K562 treated with DMSO at 1 percent for 12 hours (cell line): ENCODE data around the gene GFI1B. TPM values are rescaled to one million over a fixed set of nuclear protein-coding genes. Genes with fewer than 3 reads are reported as not detected.

ENCODE experiments used
- total RNA-seq: library from RNA; unstranded; fragments of 300-600 nt; gene quantifications from 2 replicates; pipeline ENCODE4 v1.2.3, GENCODE V29; 2022; ENCODE audit not compliant: insufficient read depth

The GFI1B gene
- 52.8 and 56.5 TPM in 2 replicates for total RNA-seq

DNA sequence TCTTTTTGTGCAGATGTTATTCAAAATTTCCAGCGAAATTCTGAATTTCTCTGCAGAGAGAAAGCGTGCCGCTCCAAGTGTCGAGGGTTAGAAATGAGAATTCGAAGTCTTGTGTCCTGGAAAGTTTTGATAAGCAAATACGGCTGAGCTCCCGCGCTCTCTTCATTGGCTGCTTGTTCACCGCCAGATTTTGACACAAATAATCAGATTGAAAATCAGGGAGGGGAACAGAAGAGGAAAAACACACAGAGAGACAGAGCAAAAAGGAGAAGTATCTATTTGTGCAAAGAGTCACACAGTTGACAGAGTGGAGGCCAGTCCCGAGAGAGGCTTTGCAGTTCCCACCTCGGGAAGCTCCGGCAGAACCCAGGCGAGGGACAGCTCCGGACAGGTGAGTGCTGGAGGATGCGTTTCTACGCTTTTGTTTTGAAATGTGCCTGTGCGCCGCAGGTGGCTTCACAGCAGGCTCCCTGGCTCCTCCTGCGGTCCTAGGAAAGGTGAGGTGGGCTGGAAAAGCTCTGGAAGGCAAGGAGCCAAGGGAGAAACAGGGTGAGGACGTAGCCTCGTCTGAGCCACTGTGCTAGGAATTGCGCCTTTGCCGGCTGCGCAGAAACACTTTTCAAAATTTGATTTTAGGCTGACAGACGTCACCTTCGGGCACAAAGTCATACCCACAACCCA, at the start of gene GFI1B:
Gene GFI1B (plus strand): TSS at position 244 of the 681 bp plus-strand sequence. CDS start 7,985 bp downstream, outside the sequence.

DNA sequence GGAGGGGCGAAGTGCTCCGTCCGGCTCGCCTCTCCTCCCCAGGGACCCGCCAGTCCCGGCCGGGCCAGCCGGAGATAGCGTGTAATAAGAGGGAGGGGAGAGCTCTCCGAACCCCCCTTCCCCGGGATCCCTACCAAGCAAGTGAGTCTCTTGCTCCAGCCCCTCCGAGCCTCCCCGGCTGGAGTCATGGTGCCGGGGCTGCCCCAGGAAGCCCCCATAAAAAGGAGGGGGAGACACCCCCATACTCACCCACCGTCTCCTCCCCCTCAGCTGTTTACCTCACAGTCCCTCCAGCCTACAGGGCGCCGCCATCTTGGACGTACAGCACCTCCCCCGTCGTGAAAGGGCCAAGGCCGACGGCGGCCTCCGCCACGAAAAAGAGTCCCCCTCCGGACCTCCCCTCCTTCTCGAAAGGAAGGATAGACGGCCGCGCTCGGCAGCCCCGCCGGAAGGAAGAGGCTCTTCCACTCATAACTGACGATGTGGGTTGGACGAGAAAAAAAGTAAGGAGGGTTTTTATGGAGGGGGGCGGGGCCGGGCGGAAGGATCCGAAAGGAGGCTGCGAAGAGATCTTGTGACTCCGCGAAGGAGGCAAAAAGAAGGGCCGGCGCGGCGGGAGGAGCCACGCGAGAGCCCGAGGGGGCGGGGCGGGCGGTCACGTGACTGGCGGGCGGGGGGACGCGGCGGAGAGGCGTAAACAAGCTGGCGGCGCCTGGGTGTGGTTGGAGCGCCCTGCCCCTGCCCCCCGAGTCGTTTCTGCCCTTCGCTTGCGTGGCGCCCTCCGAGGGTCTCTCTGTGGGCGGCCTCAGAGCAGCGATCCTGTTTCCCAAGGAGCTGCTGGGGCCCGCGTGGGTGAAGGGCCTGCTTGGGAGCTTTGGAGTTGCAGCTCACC, 34.0 kb upstream of the GFI1B start, which contains the start of gene TSC1:
Gene TSC1 (minus strand): TSS at position 323 of the 892 bp plus-strand sequence. CDS start 15,744 bp downstream, outside the sequence.

DNA sequence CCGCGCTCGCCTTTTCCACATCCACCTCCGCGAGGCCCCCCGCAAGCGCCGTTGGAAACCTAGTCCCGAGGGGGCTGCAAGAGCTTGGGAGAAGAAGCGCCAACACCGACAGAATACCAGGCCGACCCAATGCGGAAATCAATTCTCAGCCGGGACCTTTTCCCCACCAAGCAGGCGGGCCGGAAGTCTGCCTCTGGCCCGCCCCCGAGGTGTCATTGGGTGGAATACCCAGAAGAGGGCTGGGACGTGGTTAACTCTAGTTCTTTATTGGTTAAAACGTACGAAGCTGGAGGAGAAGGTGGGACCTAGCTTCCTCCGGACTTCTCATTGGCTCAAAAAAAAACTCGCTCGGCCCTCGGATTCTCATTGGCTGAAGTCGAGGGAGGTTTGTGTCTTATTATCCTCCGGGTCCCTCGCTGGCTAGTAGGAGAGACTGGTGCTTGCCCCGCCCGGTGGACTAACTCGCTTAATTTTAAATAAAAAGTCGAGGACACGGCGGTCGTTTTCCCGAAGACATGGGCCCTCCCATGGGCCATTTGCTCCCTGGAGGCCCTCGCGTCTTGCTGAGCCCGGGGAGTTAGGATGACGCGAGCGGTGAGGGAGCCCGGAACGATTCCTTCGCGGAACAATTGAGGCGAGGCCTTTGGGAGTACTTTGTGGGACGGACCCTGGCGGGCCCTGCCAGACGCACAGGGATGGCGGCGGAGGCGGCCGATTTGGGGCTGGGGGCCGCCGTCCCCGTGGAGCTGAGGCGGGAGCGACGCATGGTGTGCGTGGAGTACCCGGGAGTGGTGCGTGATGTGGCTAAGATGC, 52.0 kb downstream of the GFI1B start, which contains the start of gene GTF3C5:
Gene GTF3C5 (plus strand): TSS at position 681 of the 813 bp plus-strand sequence. CDS start 15 bp downstream, at position 696.

Other genes starting within 250 kb of the GFI1B start
- gene AK8, start 100.4 kb upstream of the GFI1B start, total RNA-seq = 3.3 TPM in 1 of 2 replicates, not detected in the other
- gene SPACA9, start 99.8 kb upstream of the GFI1B start, total RNA-seq = 0.53 and 1.7 TPM in 2 replicates
- 6.6 and 23.9 TPM in 2 replicates for gene TSC1, start 34.1 kb upstream of the GFI1B start, total RNA-seq
- 83.7 and 101 TPM in 2 replicates for gene GTF3C5, start 52.3 kb downstream of the GFI1B start, total RNA-seq
- 0.91 and 1.7 TPM in 2 replicates for gene CEL, start 83.3 kb downstream of the GFI1B start, total RNA-seq
- gene RALGDS, start 142.5 kb downstream of the GFI1B start, total RNA-seq = 30.9 and 43.2 TPM in 2 replicates
- gene GBGT1, start 185.2 kb downstream of the GFI1B start, total RNA-seq = 11.1 and 16.4 TPM in 2 replicates
- not detected in 2 replicates for gene OBP2B, start 230.6 kb downstream of the GFI1B start, total RNA-seq